Activated T-cell treated with anti-CD3 and anti-CD28 coated beads, Interleukin-2, amount 50 U/mL, for 4 hours (primary cell): ENCODE results near the gene KCNMB1. TPM values are rescaled to one million over a fixed set of nuclear protein-coding genes. Genes with fewer than 3 reads are reported as not detected.
"Not testable (repeated sequence)": the region's sequence is repeated elsewhere in the genome, so short reads cannot be mapped to it uniquely, and the experiment has no call there.

ENCODE experiments used
- ATAC-seq, 2 donors: fragments of 200-7000 bp; cut with Tn5 transposase; one replicate each; pipeline ENCODE4 v1.10.0; 2021
- DNase-seq: peaks from one replicate; pipeline ENCODE4 v3.0.0-alpha.2; 2020
- H3K27me3 Mint-ChIP-seq: one replicate; pipeline ENCODE4 v1.8.0; 2021; ENCODE audit warnings: low read depth, mixed read lengths
- H3K36me3 Mint-ChIP-seq: one replicate; pipeline ENCODE4 v1.8.0; 2022; ENCODE audit warnings: mixed read lengths; ENCODE audit not compliant: insufficient read depth
- H3K4me1 Mint-ChIP-seq: one replicate; pipeline ENCODE4 v1.8.0; 2021; ENCODE audit warnings: low read depth, mixed read lengths
- H3K4me3 Mint-ChIP-seq: one replicate; pipeline ENCODE4 v1.8.0; 2021; ENCODE audit warnings: mild to moderate bottlenecking, moderate library complexity, mixed read lengths
- H3K9me3 Mint-ChIP-seq: one replicate; pipeline ENCODE4 v1.8.0; 2021; ENCODE audit warnings: mixed read lengths
- total RNA-seq, 3 donors: library from RNA; stranded (reverse); gene quantifications; one replicate each; pipeline ENCODE4 v1.2.1, GENCODE V29; 2021

The KCNMB1 gene
- total RNA-seq, 3 donors from 2014 or later, result 0.03 TPM; not detected in 2

GRCh38 chr5:170376526-170376925 lies 12.6 kb downstream of the KCNMB1 start:
- not testable (repeated sequence) for H3K9me3 Mint-ChIP-seq, H3K36me3 Mint-ChIP-seq, DNase-seq, H3K4me1 Mint-ChIP-seq, ATAC-seq, H3K27me3 Mint-ChIP-seq, H3K4me3 Mint-ChIP-seq

- H3K27me3 Mint-ChIP-seq, result no peaks in the 10 kb centered on the region
- no peaks in the 10 kb centered on the region for H3K4me1 Mint-ChIP-seq
- H3K9me3 Mint-ChIP-seq, result no peaks in the 10 kb centered on the region
- no peak for ATAC-seq
- no peak for DNase-seq
- no peaks in the 10 kb centered on the region for H3K36me3 Mint-ChIP-seq
- H3K4me3 Mint-ChIP-seq, result no peak overlapping the region
These were observed 13.9 kb downstream of the KCNMB1 start for GRCh38 chr5:170375283-170375682.

DNA sequence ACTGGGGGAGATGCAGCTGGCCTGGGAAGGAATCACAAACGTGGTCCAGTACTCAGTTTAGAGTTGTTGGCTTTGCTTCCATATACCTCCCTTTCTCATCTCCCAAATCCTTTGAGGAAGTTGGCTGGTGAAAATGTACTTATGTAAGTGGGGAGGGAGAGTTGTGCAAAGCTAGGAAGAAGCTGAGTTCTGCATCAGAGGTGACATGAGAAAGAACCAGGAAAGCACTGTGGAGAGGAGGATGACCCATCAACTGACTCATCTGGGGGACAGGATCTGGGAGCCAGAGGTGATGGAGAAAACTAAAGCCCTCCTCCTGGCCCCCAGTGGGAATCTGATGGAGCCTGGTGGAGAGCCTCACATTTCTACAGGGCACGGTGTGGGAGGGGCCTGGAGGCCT lies 16.2 kb downstream of the KCNMB1 start:
- no peak overlapping the region for H3K4me3 Mint-ChIP-seq
- ATAC-seq (no peak), DNase-seq (no peak)
- H3K36me3 Mint-ChIP-seq, result no peaks in the 10 kb centered on the region
- no peaks in the 10 kb centered on the region for H3K9me3 Mint-ChIP-seq
- H3K27me3 Mint-ChIP-seq, result no peaks in the 10 kb centered on the region
- no peaks in the 10 kb centered on the region for H3K4me1 Mint-ChIP-seq

DNA sequence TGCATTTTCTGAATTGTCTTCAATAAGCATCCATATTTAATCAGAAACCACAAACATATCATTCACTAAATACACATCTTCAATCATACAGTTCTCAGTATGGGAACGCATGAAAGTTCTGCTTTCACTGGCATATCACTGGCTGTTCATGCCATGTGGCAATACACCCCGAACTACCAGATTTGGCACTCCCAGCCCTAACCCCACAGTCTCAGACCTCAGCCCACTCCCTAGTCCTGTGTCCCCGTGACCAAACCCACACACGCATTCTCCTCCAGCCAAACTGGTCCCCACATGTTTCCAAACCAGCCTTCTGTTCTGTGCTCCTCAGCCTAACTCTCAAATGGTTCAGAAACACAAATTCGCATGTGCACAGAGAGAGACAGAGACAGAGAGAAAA lies 20.6 kb downstream of the KCNMB1 start:
- no peak for ATAC-seq

GRCh38 chr5:170366276-170366675 lies 22.9 kb downstream of the KCNMB1 start:
- H3K36me3 Mint-ChIP-seq, result no peaks in the 10 kb centered on the region
- ATAC-seq (no peak), DNase-seq (no peak)
- peaks cover 3% of the 10 kb centered on the region for H3K4me1 Mint-ChIP-seq
- no peaks in the 10 kb centered on the region for H3K27me3 Mint-ChIP-seq
- H3K4me3 Mint-ChIP-seq, result no peak overlapping the region
- H3K9me3 Mint-ChIP-seq, result no peaks in the 10 kb centered on the region

More for the DNA sequence above, 20.6 kb downstream of the KCNMB1 start:
- Mint-ChIP-seq H3K27me3 (no peaks in the 10 kb centered on the region), H3K4me1 (no peaks in the 10 kb centered on the region), H3K9me3 (no peaks in the 10 kb centered on the region), H3K4me3 (no peak overlapping the region), H3K36me3 (no peaks in the 10 kb centered on the region)
- DNase-seq, result no peak

DNA sequence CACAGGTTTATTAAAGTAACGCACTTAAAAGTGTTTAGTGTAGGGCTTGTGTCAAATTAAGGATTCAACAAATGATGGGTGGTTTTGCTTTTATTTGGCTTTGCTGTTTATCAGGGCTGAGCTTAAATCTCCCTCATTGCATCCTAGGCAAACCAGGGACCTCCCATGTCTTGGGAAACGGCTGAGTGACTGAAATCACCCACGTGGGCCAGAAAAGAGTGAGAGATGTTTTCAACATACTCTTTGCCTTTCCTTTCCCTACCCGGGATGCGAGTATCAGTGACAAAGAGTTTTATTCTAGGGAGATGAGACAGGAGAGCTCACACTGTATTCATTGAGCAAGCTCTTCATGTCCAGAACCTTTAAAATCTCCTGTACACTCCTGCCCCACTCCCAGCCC lies 23.3 kb downstream of the KCNMB1 start:
- DNase-seq (no peak), ATAC-seq (no peak)
- H3K27me3 Mint-ChIP-seq, result no peaks in the 10 kb centered on the region
- no peak overlapping the region for H3K4me3 Mint-ChIP-seq
- H3K9me3 Mint-ChIP-seq, result no peaks in the 10 kb centered on the region
- no peaks in the 10 kb centered on the region for H3K36me3 Mint-ChIP-seq
- H3K4me1 Mint-ChIP-seq, result peaks cover 3% of the 10 kb centered on the region

- H3K27me3 Mint-ChIP-seq, result no peaks in the 10 kb centered on the region
These were observed 24.2 kb downstream of the KCNMB1 start for GRCh38 chr5:170365011-170365410.

GRCh38 chr5:170363671-170364070 lies 25.5 kb downstream of the KCNMB1 start:
- no peaks in the 10 kb centered on the region for H3K27me3 Mint-ChIP-seq
- ATAC-seq (no peak), DNase-seq (no peak)
- H3K36me3 Mint-ChIP-seq, result no peaks in the 10 kb centered on the region
- peaks cover 3% of the 10 kb centered on the region for H3K4me1 Mint-ChIP-seq
- no peak overlapping the region for H3K4me3 Mint-ChIP-seq
- no peaks in the 10 kb centered on the region for H3K9me3 Mint-ChIP-seq

More at GRCh38 chr5:170365011-170365410, 24.2 kb downstream of the KCNMB1 start:
- H3K4me1 Mint-ChIP-seq, result peaks cover 3% of the 10 kb centered on the region
- no peak overlapping the region for H3K4me3 Mint-ChIP-seq
- H3K36me3 Mint-ChIP-seq, result no peaks in the 10 kb centered on the region
- DNase-seq (no peak), ATAC-seq (no peak)
- H3K9me3 Mint-ChIP-seq, result no peaks in the 10 kb centered on the region

GRCh38 chr5:170362656-170363055 lies 26.5 kb downstream of the KCNMB1 start:
- DNase-seq, result no peak
- H3K4me3 Mint-ChIP-seq, result no peak overlapping the region
- H3K9me3 Mint-ChIP-seq, result no peaks in the 10 kb centered on the region
- no peak for ATAC-seq
- no peaks in the 10 kb centered on the region for H3K36me3 Mint-ChIP-seq
- H3K27me3 Mint-ChIP-seq, result no peaks in the 10 kb centered on the region
- H3K4me1 Mint-ChIP-seq, result peaks cover 3% of the 10 kb centered on the region

DNA sequence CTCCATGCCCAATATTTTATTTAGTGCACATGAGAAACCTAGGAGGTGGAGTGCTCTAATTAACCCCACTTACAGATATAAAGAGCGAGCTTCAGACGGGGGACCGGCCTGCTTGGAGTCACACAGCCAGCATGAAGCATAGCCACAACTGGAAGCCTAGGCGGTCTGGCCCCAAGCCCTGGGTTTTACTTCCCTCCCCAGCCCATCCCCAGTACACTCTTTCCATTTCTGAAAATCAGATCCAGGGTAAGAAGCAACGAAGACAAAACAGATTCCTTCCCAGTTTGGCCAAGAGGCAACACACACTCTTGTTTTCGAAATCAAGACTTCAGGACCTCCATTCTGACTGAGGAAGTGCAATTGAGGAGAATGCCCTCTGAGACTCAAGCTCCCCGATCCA lies 27.1 kb downstream of the KCNMB1 start:
- H3K36me3 Mint-ChIP-seq, result no peaks in the 10 kb centered on the region
- peaks cover 3% of the 10 kb centered on the region for H3K4me1 Mint-ChIP-seq
- no peak overlapping the region for H3K4me3 Mint-ChIP-seq
- H3K9me3 Mint-ChIP-seq, result no peaks in the 10 kb centered on the region
- no peaks in the 10 kb centered on the region for H3K27me3 Mint-ChIP-seq
- ATAC-seq (no peak), DNase-seq (no peak)

DNA sequence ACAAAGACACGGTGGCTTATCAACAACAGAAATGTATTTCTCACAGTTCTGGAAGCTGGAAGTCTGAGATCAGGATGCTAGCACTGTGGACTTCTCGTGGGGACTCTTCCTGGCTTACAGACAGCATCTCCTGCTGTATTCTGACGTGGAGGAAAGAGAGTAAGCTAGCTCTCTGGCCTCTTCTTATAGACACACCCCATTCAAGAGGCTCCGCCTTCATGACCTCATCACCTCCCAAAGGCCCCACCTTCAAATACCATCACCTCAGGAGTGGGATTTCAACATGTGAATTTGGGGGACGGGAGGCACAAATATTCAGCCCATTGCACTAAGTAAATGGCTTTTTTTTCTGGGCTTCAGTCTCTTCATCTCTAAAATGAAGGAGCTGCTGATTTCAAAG lies 27.6 kb downstream of the KCNMB1 start:
- Mint-ChIP-seq H3K36me3 (no peaks in the 10 kb centered on the region), H3K4me1 (peaks cover 3% of the 10 kb centered on the region), H3K27me3 (peaks cover under 1% of the 10 kb centered on the region), H3K9me3 (no peaks in the 10 kb centered on the region), H3K4me3 (no peak overlapping the region)
- ATAC-seq (no peak), DNase-seq (no peak)

GRCh38 chr5:170361116-170361515 lies 28.1 kb downstream of the KCNMB1 start:
- Mint-ChIP-seq H3K27me3 (peaks cover 3% of the 10 kb centered on the region), H3K4me3 (no peak overlapping the region), H3K4me1 (peaks cover 3% of the 10 kb centered on the region), H3K36me3 (no peaks in the 10 kb centered on the region), H3K9me3 (no peaks in the 10 kb centered on the region)
- DNase-seq (no peak), ATAC-seq (no peak)

GRCh38 chr5:170360709-170361108 lies 28.5 kb downstream of the KCNMB1 start:
- Mint-ChIP-seq H3K27me3 (peaks cover 3% of the 10 kb centered on the region), H3K9me3 (no peaks in the 10 kb centered on the region), H3K36me3 (no peaks in the 10 kb centered on the region), H3K4me3 (no peak overlapping the region), H3K4me1 (peaks cover 3% of the 10 kb centered on the region)
- DNase-seq (no peak), ATAC-seq (no peak)

DNA sequence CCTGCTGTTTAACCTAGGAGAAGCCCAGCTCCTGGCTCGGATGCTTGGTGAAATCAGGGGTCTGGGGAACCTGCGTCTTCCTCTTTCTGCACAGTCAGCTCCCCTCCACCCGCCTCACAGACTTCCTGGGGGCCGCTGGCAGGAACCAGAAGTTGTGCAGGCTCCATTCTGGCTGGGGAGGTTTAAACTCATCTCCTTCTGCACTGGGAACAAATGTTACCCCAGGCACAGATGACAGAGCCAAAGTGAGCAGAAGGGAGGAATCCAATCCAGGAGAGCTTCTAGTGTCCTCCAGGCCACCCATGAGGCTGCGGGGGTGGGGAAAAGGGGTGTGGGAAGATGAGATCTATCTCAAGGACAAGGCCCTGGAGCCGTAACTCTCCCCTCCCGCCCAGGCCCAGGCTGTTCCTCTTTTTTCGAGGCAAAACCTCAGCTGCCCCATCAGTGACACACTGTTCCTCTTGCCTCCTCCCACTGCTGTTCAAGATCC lies 31.2 kb downstream of the KCNMB1 start:
- peaks cover 12% of the 10 kb centered on the region for H3K27me3 Mint-ChIP-seq
- H3K9me3 Mint-ChIP-seq, result no peaks in the 10 kb centered on the region
- DNase-seq (no peak), ATAC-seq (no peak)
- H3K4me3 Mint-ChIP-seq, result no peak overlapping the region
- H3K4me1 Mint-ChIP-seq, result peaks cover 6% of the 10 kb centered on the region
- H3K36me3 Mint-ChIP-seq, result no peaks in the 10 kb centered on the region

DNA sequence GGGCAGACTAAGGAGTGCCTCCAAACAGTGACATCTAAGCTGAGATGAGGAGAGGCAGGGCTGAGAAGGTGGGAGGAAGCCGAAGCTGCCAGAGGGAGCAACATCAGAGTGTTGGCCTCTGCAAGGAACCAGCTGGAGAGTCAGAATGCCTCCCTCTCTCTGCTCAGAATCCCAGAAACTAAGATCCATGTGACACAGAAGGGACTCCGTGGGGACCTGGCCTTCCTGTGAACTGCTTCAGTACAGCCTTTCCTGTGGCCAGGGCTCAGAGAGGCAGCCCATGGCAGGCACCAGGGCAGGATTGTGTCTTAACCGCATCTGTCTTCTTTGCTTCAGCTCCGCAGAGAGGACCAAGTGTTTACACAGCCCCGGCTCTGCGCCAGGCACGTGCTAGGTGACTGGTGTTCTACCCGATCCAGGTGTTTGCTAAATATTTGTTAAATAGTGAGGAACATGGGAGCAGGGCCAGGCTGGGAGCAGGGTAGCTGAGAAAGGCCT lies 33.5 kb downstream of the KCNMB1 start:
- Mint-ChIP-seq H3K36me3 (no peaks in the 10 kb centered on the region), H3K4me1 (peaks cover 5% of the 10 kb centered on the region), H3K27me3 (peaks cover 18% of the 10 kb centered on the region), H3K4me3 (no peak overlapping the region), H3K9me3 (no peaks in the 10 kb centered on the region)
- DNase-seq (no peak), ATAC-seq (no peak)

DNA sequence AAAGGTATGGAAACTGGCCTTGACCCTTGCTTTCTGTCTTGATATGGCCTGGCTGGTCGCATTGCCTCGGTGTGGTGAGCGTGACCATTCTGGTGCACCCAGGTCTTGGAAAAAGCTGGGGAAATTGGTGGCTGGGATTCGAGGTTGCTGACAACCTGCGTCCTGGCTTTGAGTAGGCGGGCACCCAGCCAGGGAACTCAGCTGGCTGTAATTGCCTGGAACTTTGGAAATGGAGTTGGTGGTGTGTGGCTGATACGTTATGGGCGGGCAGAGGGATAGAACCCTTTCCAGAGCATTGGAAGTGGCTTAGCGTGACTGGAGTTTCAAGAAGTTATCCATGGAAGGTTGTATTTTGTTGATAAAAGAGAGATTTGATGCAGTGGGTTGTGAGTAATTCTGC lies 35.2 kb downstream of the KCNMB1 start:
- Mint-ChIP-seq H3K27me3 (peaks cover 25% of the 10 kb centered on the region), H3K9me3 (no peaks in the 10 kb centered on the region), H3K4me3 (no peak overlapping the region), H3K36me3 (no peaks in the 10 kb centered on the region), H3K4me1 (peaks cover 5% of the 10 kb centered on the region)
- ATAC-seq (no peak), DNase-seq (no peak)
